ENCODE results near the gene DYRK2. TPM values are rescaled to one million over a fixed set of nuclear protein-coding genes. Genes with fewer than 3 reads are reported as not detected.

Gene DYRK2
- total RNA-seq, 1 donor from 2014 or later, result 40.7 TPM

DNA sequence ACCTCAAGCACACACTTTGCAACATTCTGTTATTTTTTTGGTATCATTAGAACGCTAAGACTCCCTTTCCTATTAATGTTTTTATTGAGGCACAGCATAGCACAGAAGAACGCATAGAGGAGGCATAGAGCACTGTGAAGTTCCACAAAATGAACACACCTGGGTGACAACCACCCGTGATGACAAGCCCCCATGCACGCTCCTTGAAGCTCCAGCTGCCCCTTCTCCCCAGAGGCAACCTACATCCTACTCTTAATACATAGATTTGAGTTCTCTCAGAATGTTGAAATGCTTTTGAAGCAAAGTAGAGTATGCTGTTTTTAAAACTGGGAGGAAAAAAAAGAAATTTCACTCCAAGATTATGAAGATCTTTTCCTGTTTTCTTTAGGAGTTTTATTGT lies 55.5 kb downstream of the DYRK2 start:
- no peak for DNase-seq (ENCODE audit: low spot score)

- DNase-seq (ENCODE audit: low spot score), result no peak
These were observed 57.1 kb downstream of the DYRK2 start for GRCh38 chr12:67705394-67706370.

DNA sequence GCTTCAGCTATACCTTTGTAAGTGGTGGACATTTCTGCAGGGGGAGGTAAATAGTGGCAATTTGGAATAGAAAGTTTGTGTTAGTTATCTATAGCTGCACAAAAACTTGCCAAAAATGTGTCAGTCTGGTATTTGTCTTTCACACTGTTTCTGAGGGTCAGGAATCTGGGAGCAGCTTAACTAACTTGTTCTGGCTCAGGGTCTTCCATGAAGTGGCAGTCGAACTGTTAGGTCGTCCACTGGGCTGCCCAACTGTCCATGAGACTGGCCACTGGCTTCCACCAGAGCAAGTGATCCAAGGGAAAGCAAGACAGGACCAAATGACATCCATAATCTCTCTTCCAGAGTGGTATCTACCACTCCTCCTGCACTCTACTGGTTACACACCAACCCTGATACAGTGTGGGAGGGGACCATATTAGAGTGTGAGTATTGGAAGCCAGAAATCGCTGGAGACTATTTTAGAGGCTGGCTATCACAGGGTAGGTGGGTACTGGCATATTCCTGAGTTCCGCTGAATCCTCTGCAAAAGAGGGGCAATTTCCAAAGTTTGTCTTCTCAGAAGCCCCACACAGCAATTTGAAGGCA lies 60.9 kb downstream of the DYRK2 start:
- no peak for DNase-seq (ENCODE audit: low spot score)

DNA sequence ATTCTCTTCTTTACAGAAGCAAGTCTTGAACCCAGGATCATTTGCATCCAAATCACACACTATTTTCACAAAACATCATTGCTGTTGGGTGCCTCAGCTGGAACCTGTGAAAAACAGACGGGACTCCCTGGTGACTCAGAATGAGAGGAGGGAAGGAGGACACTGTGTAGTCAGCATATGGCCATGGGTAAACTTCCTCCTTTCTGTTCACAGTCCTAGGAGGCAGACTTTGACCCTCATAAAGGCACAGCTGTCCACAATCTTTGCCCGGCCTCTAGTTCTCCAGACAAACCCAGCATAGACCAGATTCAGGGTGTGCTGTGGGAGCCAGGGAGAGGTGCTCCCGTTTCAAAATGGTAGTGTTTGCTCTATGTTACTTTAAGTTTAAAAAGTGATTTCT lies 62.0 kb downstream of the DYRK2 start:
- peak; percentile 44 for DNase-seq (ENCODE audit: low spot score)

DNA sequence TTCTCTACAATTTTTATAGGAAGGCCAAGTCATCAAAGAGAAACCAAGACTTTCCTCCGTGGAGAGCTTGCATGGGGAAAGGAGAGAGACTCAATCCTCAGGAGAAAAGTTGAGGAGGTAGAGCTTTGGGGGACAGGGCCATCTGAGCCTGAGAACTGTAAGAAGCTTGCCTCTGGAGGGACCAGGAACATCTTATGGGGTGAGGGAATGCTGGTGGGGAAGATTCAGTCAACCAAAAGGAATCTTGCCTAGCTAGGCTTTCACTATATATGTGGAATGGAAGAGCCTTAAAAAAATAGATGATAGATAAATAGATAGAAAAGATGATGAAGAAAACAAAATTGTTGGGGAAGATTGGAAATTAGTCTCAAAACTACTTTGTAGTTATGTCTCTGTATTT lies 63.5 kb downstream of the DYRK2 start:
- no peak for DNase-seq (ENCODE audit: low spot score)

GRCh38 chr12:67714648-67715047 lies 66.1 kb downstream of the DYRK2 start:
- no peak for DNase-seq (ENCODE audit: low spot score)

All from ureter (tissue), 1 donor.